Measurements from ENCODE around the gene ORM2.

Gene ORM2

GRCh38 chr9:114335745-114336144, 6.1 kb downstream of the ORM2 start:
- H3K4me3 ChIP-seq (ENCODE audit: low read depth, low read length), result no peak overlapping the region
- no peak for DNase-seq (ENCODE audit: low read depth)
- TF ChIP-seq MAX (IDR thresholded peaks at IDR 0.05; ENCODE audit: low read depth, low read length) (no peak), MYC (IDR thresholded peaks at IDR 0.05; ENCODE audit: low read depth, low read length) (no peak), CTCF (IDR thresholded peaks at IDR 0.05; ENCODE audit: low read depth, low read length) (no peak), POLR2A (IDR thresholded peaks at IDR 0.05; ENCODE audit: extremely low read depth, insufficient read length) (no peak)

GRCh38 chr9:114336157-114336556, 6.5 kb downstream of the ORM2 start:
- no peak overlapping the region for H3K4me3 ChIP-seq (ENCODE audit: low read depth, low read length)
- no peak for TF ChIP-seq MAX (IDR thresholded peaks at IDR 0.05; ENCODE audit: low read depth, low read length)
- TF ChIP-seq MYC (IDR thresholded peaks at IDR 0.05; ENCODE audit: low read depth, low read length), result no peak
- TF ChIP-seq CTCF (IDR thresholded peaks at IDR 0.05; ENCODE audit: low read depth, low read length), result no peak
- no peak for TF ChIP-seq POLR2A (IDR thresholded peaks at IDR 0.05; ENCODE audit: extremely low read depth, insufficient read length)
- no peak for DNase-seq (ENCODE audit: low read depth)

GRCh38 chr9:114336699-114337395, 7.2 kb downstream of the ORM2 start:
- TF ChIP-seq POLR2A (IDR thresholded peaks at IDR 0.05; ENCODE audit: extremely low read depth, insufficient read length), result no peak
- no peak for TF ChIP-seq CTCF (IDR thresholded peaks at IDR 0.05; ENCODE audit: low read depth, low read length)
- no peak for TF ChIP-seq MYC (IDR thresholded peaks at IDR 0.05; ENCODE audit: low read depth, low read length)
- TF ChIP-seq MAX (IDR thresholded peaks at IDR 0.05; ENCODE audit: low read depth, low read length), result no peak
- no peak for DNase-seq (ENCODE audit: low read depth)
- no peak overlapping the region for H3K4me3 ChIP-seq (ENCODE audit: low read depth, low read length)

- no peak for TF ChIP-seq MAX (IDR thresholded peaks at IDR 0.05; ENCODE audit: low read depth, low read length)
- TF ChIP-seq MYC (IDR thresholded peaks at IDR 0.05; ENCODE audit: low read depth, low read length), result no peak
- no peak for TF ChIP-seq CTCF (IDR thresholded peaks at IDR 0.05; ENCODE audit: low read depth, low read length)
- TF ChIP-seq POLR2A (IDR thresholded peaks at IDR 0.05; ENCODE audit: extremely low read depth, insufficient read length), result no peak
- no peak overlapping the region for H3K4me3 ChIP-seq (ENCODE audit: low read depth, low read length)
- no peak for DNase-seq (ENCODE audit: low read depth)
These were observed 8.5 kb downstream of the ORM2 start for GRCh38 chr9:114338187-114338586.

GRCh38 chr9:114339130-114339908, 9.7 kb downstream of the ORM2 start:
- TF ChIP-seq MYC (IDR thresholded peaks at IDR 0.05; ENCODE audit: low read depth, low read length) (no peak), CTCF (IDR thresholded peaks at IDR 0.05; ENCODE audit: low read depth, low read length) (peak; percentile 96)
- peak; percentile 73 for DNase-seq (ENCODE audit: low read depth)
- no peak overlapping the region for H3K4me3 ChIP-seq (ENCODE audit: low read depth, low read length)

Measured in NB4 (cell line).